HG02981 (cell line): Measurements from ENCODE around the gene ART4.

ENCODE experiments used
- ATAC-seq: cut with Tn5 transposase; IDR thresholded peaks from one replicate; pipeline ENCODE4 v1.9.1; 2021; ENCODE audit warnings: mild to moderate bottlenecking, moderate library complexity; ENCODE audit not compliant: unreplicated experiment

Gene ART4

GRCh38 chr12:14814014-14814413, 29.3 kb downstream of the ART4 start, which contains the start of gene SMCO3:
TSS of gene SMCO3 (minus strand) at chr12:14814182. CDS start at chr12:14806680, 7,502 bp downstream.
- no peak for ATAC-seq

- no peak for ATAC-seq
Measured at GRCh38 chr12:14811486-14811885, 31.8 kb downstream of the ART4 start.

- ATAC-seq, result no peak
Measured at GRCh38 chr12:14810953-14811483, 32.3 kb downstream of the ART4 start.

- ATAC-seq, result no peak
Measured at GRCh38 chr12:14810167-14810952, 33.0 kb downstream of the ART4 start.

- peak; percentile 6 for ATAC-seq
Measured at GRCh38 chr12:14803830-14804160, 39.5 kb downstream of the ART4 start.

GRCh38 chr12:14803011-14803829, 40.1 kb downstream of the ART4 start, which contains the start of the genes C12orf60 and WBP11:
TSS of gene C12orf60 (plus strand) at chr12:14803670. CDS start at chr12:14822936, 19,266 bp downstream.
TSS of gene WBP11 (minus strand) at chr12:14803478. CDS start at chr12:14801383, 2,095 bp downstream.
- peak; percentile 99 for ATAC-seq

GRCh38 chr12:14802721-14803010, 40.7 kb downstream of the ART4 start:
- ATAC-seq, result no peak

GRCh38 chr12:14802247-14802646, 41.1 kb downstream of the ART4 start:
- ATAC-seq, result no peak

GRCh38 chr12:14795028-14795448, 48.3 kb downstream of the ART4 start:
- ATAC-seq, result no peak

GRCh38 chr12:14785568-14785967, 57.8 kb downstream of the ART4 start:
- ATAC-seq, result no peak

- ATAC-seq, result no peak
Measured at GRCh38 chr12:14784471-14784870, 58.9 kb downstream of the ART4 start.

GRCh38 chr12:14782756-14783155, 60.6 kb downstream of the ART4 start:
- ATAC-seq, result no peak

GRCh38 chr12:14781563-14781962, 61.8 kb downstream of the ART4 start:
- no peak for ATAC-seq

GRCh38 chr12:14780859-14781258, 62.5 kb downstream of the ART4 start:
- no peak for ATAC-seq

GRCh38 chr12:14779834-14780233, 63.5 kb downstream of the ART4 start:
- ATAC-seq, result no peak

GRCh38 chr12:14777271-14777670, 66.1 kb downstream of the ART4 start:
- no peak for ATAC-seq

- no peak for ATAC-seq
Measured at GRCh38 chr12:14776236-14776961, 66.9 kb downstream of the ART4 start.

GRCh38 chr12:14775636-14775980, 67.7 kb downstream of the ART4 start:
- ATAC-seq, result no peak
